Upper lobe of right lung (tissue), 1 donor: ENCODE results near the gene BICD2. TPM values are rescaled to one million over a fixed set of nuclear protein-coding genes. Genes with fewer than 3 reads are reported as not detected.
"Not testable (repeated sequence)": the region's sequence is repeated elsewhere in the genome, so short reads cannot be mapped to it uniquely, and the experiment has no call there.

Experiments
- ATAC-seq: fragments of 200-7000 bp; cut with Tn5 transposase; one replicate; pipeline ENCODE4 v1.9.1; 2020; ENCODE audit warnings: mild to moderate bottlenecking, moderate library complexity
- DNase-seq: peaks from one replicate; pipeline ENCODE4 v3.0.0-alpha.2; 2020
- H3K27ac ChIP-seq: fragments of 200-600 bp; one replicate; pipeline ENCODE4 v1.8.0; 2022
- H3K27me3 ChIP-seq: fragments of 200-600 bp; one replicate; pipeline ENCODE4 v1.8.0; 2022; ENCODE audit warnings: mild to moderate bottlenecking
- H3K36me3 ChIP-seq: fragments of 200-600 bp; one replicate; pipeline ENCODE4 v1.8.0; 2022
- H3K4me1 ChIP-seq: fragments of 200-600 bp; one replicate; pipeline ENCODE4 v1.8.0; 2022
- H3K4me3 ChIP-seq: fragments of 200-600 bp; one replicate; pipeline ENCODE4 v1.8.0; 2022; ENCODE audit warnings: mild to moderate bottlenecking
- H3K9me3 ChIP-seq: fragments of 200-600 bp; one replicate; pipeline ENCODE4 v1.8.0; 2022
- intact Hi-C: fragments of 100-400 bp; cut with DNase I; formaldehyde crosslinking; loops from one replicate; pipeline ENCODE4 v1.11.0; 2022
- long read RNA-seq: library from polyadenylated mRNA; unstranded; transcript quantifications from one replicate; pipeline ENCODE4 v2.0.0, GENCODE V29; 2021
- total RNA-seq: library from RNA; stranded (reverse); fragmentation: NEBNext Ultra II Directional; extraction: Animal tissue kit (Norgen Biotek cat#: 25700); gene quantifications from one replicate; pipeline ENCODE4 v1.2.1, GENCODE V29; 2021
- TF ChIP-seq, protein P1 (sequence below): fragments of 200-600 bp; IDR thresholded peaks from one replicate; pipeline ENCODE4 v1.8.0; 2022; ENCODE audit warnings: antibody characterized with exemption
- donor health status: DM: no; HTN: yes; CAD: no; lungs with severe emphysema.

Gene BICD2
- 38.6 TPM for total RNA-seq
- long read RNA-seq, full-length matches to known transcripts, result 50 of 111 reads
- long read RNA-seq, partial matches to known transcripts, result 57 of 111 reads
- long read RNA-seq, other reads (novel, unspliced or antisense), result 4 of 111 reads

DNA sequence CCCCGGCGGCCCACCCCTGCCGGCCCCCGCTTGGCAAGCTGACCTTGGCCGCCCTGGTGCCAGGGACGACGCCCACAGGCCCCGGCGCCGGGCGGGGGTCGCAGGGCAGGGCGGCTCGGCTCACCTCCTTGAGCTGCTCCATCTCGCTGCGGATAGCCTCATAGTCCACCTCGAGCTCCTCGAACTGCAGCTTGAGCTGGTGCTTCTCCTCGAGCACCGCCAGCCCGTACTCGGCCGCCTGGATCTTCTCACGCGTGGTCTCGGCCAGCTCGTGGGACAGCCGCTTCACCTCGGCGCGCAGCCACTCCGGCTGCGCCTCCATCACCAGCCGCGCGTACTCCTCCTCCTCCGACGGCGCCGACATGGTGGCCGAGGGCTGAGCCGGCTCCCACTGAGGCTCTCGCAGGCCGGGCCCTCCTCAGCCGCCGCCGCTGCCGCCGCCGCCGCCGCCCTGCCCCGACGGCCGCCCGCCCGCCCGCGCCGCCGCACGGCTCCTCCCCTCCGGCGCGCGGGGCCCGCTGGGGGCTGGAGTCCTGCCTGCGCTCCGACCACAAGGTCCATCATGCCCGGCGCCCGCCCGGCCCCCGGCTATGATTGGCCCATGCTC lies at the start of gene BICD2:
Gene BICD2, minus strand, starts transcription at position 453 of the 607 bp plus-strand sequence. Its CDS starts 89 bp downstream, at position 364.
- ATAC-seq (no peak), DNase-seq (no peak)
- H3K4me1 ChIP-seq, result peaks cover 40% of the 10 kb centered on the region
- no peaks in the 10 kb centered on the region for H3K9me3 ChIP-seq
- no peaks in the 10 kb centered on the region for H3K27me3 ChIP-seq
- H3K4me3 ChIP-seq, result peak within 1 kb of the TSS; percentile 98
- no peaks in the 10 kb centered on the region for H3K36me3 ChIP-seq
- intact Hi-C loops, result loop anchor here (10.0 kb wide), 1 partner anchor 50 kb away; no protein-coding TSS in a partner anchor
- peak within 1 kb of the TSS; percentile 100 for H3K27ac ChIP-seq
- TF ChIP-seq, protein P1, sequence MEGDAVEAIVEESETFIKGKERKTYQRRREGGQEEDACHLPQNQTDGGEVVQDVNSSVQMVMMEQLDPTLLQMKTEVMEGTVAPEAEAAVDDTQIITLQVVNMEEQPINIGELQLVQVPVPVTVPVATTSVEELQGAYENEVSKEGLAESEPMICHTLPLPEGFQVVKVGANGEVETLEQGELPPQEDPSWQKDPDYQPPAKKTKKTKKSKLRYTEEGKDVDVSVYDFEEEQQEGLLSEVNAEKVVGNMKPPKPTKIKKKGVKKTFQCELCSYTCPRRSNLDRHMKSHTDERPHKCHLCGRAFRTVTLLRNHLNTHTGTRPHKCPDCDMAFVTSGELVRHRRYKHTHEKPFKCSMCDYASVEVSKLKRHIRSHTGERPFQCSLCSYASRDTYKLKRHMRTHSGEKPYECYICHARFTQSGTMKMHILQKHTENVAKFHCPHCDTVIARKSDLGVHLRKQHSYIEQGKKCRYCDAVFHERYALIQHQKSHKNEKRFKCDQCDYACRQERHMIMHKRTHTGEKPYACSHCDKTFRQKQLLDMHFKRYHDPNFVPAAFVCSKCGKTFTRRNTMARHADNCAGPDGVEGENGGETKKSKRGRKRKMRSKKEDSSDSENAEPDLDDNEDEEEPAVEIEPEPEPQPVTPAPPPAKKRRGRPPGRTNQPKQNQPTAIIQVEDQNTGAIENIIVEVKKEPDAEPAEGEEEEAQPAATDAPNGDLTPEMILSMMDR, result no peak

DNA sequence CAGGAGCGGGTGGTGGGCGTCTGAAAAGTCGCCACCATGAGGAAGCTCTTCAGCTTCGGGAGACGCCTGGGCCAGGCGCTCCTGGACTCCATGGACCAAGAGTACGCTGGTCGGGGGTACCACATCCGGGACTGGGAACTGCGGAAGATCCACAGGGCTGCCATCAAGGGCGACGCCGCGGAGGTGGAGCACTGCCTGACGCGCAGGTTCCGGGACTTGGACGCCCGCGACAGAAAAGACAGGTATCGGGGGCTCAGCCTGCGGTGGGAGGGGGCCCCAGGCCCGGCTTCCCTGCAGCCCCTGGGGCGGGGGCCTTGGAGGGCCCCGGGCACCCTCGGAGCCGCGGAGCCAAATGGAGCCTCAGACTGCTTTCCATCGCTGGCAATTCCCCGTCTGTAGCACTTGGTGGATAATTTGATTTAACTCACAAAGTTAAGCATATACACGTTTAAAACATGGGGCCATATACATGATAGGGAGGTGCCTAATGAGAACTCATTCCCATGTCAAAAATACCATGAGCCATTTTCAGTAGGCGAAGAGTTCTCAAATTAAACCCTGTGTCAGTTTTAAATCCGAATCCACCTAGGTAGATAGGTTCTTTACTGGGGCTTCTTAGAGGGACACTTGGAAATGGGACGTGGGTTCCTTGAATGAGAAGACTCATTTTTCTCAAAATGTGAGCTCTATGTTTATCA lies 45.1 kb upstream of the BICD2 start:
- DNase-seq, H3K27ac ChIP-seq, H3K36me3 ChIP-seq, H3K9me3 ChIP-seq, ATAC-seq, intact Hi-C loops, H3K4me3 ChIP-seq: not testable (repeated sequence)
- H3K4me1 ChIP-seq, result peaks cover 26% of the 10 kb centered on the region
- peaks cover 93% of the 10 kb centered on the region for H3K27me3 ChIP-seq

DNA sequence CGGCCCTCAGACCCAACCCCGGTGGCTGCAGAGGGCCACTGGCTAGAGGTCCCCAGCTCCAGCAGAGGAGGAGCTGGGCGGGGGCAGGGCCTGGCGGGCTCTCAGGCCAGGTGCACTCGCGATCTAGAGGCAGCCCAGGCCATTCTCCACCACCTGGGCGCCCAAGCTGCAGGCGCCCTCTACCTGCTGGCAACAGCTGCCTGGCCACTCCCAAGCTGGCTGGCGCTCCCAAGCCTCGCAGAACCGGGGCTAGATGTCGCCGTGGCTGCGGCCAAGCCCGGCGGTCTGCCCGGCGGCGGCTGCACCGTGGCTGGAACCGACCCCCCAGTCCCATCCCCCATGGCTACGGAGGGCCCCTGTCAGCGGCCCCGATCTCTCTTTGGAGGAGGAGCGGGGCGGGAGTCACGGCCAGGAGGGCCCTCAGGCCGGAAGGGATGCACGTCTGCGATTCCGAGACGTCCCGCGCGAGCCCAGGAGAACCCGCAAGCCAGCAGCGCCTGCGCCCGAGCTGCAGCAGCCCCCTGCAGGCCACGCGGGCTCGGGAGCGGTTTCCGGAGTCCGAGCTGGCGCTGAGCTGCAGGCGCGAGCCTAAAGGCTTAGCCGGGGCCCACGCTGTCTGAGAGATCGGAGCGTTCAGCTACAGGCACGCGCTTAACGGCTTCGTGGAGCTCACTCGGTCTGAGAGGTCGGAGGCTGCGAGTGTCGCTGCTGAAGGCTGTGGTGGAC lies 44.3 kb upstream of the BICD2 start:
- intact Hi-C loops, result no loop called here
- peak; percentile 82 for ATAC-seq
- Histone ChIP-seq H3K4me3 (peak overlapping the region; percentile 24), H3K36me3 (no peaks in the 10 kb centered on the region), H3K9me3 (no peaks in the 10 kb centered on the region), H3K27ac (no peak overlapping the region), H3K27me3 (peaks cover 85% of the 10 kb centered on the region), H3K4me1 (peaks cover 26% of the 10 kb centered on the region)
- DNase-seq, result peak; percentile 85
- TF ChIP-seq, protein P1, result peak; percentile 30

DNA sequence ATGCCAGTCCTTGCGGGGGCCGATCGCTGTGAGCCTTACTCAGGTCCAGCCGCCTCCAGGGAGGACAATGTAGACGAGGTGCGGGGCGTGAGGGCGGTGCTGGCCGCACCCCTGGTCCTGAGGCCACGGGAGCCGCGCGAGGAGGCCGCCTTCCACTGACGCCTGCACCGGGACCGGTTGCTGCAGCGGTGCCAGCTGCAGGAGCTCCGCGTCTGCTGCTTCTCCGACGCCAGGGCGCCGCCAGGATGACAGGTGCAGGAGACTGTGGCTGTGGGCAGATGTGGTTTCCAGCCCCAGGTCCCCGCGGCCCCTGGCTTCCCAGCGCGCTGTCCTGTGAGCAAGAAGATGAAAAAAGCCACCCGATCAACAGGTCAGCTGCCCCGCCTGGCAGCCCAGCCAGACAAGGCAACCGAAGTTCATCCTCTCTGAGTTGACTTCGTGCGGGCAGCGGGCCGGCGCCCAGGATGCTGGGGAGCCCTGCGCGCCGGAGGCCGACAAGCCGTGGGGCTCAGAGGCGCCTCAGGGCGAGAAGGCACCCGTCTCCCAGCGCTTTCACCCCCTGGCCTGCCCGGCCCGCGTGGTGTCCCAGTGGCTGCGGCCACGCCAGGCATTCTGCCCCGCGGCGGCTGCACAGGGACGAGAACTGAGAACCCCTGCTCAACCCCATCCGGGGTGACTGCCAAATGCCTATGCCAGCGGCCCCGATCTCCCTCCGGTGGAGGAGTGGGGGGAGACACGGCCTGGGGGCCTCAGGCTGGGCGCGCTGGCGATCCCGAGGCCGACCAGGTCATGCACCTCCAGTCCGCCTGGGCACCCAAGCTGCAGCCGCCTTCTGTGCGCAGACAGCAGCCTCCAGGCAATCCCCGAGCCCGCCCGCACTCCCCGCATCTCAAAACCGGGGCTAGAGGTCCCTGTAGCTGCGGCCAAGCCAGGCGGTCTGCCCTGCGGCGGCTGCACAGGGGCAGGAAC lies 43.4 kb upstream of the BICD2 start:
- peak overlapping the region; percentile 24 for H3K4me3 ChIP-seq
- peaks cover 26% of the 10 kb centered on the region for H3K4me1 ChIP-seq
- intact Hi-C loops, result no loop called here
- ATAC-seq (peak; percentile 14), DNase-seq (no peak)
- no peaks in the 10 kb centered on the region for H3K9me3 ChIP-seq
- no peaks in the 10 kb centered on the region for H3K36me3 ChIP-seq
- H3K27me3 ChIP-seq, result peaks cover 76% of the 10 kb centered on the region
- no peak overlapping the region for H3K27ac ChIP-seq
- TF ChIP-seq, protein P1, result no peak

DNA sequence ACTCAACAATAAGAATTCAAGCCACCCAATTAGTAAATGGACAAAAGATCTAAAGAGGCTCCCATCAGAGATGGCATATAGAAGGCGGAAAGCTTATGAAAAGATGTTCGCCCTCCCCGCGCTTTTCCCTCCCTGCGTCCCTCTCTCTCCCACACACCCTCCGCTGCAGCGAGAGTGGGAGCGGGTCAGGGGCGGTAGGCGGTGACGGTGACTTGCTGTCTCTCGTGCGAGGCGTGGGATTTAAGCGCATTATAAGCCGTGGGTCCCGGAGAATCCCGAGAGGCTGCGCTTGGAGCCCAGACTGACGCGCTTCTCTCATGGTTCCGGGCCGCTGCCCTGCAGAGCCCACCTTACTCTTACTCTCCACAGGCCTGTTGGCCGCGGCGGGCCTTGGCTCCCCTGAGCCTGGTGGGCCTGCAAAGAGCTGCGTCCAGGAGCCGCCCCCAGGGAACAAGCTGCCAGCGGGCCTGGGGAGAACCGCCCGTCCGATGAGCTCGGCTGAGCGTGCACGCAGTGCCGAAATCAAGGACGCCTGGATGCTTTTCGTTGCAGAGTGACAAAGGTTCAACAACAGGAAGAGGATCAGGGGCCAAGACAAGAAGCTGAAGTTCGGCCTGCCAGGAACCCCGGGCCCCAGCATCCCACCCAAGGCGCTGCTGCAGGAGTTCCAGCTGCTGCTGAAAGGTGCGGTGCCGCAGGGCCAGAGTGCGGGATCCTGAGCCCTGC lies 42.6 kb upstream of the BICD2 start:
- no peaks in the 10 kb centered on the region for H3K9me3 ChIP-seq
- DNase-seq, result no peak
- TF ChIP-seq, protein P1, result no peak
- no peak for ATAC-seq
- intact Hi-C loops, result no loop called here
- peaks cover 26% of the 10 kb centered on the region for H3K4me1 ChIP-seq
- no peaks in the 10 kb centered on the region for H3K36me3 ChIP-seq
- H3K4me3 ChIP-seq, result no peak overlapping the region
- peaks cover 68% of the 10 kb centered on the region for H3K27me3 ChIP-seq
- no peak overlapping the region for H3K27ac ChIP-seq
